GF-D8 (cell line): ENCODE data around the gene HORMAD2.

ENCODE experiments used
- DNase-seq: peaks from one replicate; lab custom pipeline; 2025; lab: John Stamatoyannopoulos, UW

The HORMAD2 gene

DNA sequence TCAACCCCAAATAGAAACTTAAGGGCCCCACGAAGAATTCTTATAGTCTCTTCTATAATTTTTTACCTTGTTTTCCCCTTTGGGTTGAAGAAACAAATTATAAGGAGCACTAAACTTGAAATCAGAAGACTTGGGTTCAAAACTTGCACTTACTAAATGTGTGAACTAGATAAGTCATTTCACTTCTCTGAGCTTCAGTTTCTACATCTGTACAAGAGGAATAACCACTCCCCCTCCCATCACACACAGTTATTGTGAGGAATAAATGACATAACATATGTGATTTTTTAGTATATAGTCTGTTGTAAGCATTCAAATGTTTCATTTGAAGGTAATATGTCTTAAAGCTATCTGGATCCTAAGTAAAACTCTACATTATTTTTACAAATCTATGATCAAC lies 87.5 kb downstream of the HORMAD2 start:
- DNase-seq = no peak

DNA sequence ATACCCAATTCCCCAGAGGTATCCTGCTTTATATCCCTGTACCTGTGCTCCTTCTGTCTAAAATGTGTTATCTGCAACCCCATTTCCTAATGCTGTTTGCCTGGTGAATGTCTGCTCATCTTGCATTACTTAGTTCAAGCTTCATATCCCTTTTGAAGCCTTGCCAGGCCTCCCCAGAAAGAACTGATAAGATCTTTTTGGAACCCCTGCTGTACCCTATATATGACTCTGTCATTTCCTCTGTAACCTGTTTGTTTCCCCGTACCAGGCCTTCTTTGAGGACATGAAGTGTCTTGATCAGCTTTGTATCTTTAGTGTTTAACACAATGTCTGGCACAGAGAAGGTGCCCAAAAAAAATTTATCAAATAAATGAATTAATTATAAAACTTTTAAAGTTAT lies 88.7 kb downstream of the HORMAD2 start:
- DNase-seq = peak; percentile 47

DNA sequence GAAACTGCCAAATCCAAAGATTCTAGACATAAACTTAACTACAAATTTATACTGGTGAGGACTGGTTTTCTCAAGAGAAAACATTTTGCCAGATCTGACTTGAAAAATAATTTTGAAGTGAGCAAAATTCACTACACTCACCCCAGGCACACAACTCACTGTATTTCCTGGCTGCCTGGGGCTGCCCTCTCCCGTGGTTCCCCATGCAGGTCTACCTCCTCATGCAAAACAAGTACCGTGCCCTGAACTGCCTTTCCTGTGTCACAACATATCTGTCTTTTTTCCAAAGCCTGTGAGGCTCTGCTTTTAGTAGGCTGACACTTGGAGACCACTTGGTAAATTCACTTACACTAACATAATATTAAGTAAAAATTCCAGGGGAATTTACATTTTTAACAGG lies 89.9 kb downstream of the HORMAD2 start:
- DNase-seq = no peak

DNA sequence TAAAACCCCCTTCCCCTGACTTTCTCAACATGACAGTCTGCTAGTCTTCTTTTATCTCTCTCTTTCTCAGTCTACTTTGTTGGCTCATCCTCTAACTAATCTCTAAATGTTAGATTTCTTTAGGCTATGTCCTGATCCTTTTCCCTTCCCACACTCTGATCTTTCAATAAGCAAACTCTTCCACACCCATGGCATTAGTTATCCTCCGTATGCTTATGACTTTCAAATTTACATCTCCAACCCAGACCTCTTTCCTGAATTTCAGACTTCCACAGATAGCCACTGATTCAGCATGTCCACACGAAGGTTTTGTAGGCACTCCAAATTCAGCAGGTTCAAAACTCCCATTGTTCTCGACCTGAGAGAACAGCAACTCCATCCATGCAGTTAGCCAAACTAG lies 90.7 kb downstream of the HORMAD2 start:
- no peak for DNase-seq

DNA sequence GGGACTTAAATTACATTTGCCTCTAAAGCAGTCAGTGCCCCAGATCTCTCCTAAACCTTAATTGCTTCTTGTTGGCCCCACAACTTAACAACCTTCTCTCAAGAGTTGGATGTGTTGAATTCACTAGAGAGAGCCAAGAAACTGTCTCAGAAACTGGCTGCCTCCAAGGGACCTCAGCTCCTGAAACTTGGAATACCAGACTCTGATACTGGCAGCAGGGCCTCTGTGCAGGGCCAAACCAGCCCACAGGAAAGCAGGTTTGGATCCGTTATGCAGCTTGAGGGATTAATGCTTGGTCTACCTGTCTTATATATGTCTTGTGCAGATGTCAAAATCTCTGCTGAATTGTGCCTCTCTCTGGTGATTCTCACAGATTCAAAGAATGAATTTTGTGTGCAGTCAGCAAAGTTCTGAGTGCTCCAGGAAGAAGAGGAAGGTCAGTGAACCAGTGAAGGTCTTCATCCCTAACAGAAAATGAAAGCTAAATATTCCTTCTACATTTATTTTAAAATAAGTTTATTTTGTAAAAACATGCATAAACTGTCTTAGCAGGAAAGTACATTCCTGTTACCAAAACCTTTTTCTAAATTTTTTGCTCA lies 95.5 kb downstream of the HORMAD2 start:
- DNase-seq = no peak

DNA sequence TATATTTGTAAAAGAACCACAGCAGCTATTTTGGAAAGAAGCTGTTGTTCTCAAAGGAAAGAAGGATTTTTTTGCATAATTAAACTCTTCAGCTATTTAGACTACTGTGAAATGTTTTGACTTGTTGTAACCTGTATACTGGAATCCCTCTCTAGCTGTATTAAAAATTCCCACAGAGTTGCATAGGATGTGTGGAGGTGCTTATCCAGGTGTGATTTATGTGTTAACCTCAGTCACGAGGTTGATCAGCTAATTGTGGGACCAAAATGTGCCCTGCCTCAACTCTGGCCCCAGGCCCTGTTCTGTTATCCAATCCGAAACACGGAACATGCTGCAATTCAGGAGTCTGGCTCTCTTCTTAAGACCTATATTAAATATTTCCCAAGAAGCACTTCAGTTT lies 96.2 kb downstream of the HORMAD2 start:
- no peak for DNase-seq

DNA sequence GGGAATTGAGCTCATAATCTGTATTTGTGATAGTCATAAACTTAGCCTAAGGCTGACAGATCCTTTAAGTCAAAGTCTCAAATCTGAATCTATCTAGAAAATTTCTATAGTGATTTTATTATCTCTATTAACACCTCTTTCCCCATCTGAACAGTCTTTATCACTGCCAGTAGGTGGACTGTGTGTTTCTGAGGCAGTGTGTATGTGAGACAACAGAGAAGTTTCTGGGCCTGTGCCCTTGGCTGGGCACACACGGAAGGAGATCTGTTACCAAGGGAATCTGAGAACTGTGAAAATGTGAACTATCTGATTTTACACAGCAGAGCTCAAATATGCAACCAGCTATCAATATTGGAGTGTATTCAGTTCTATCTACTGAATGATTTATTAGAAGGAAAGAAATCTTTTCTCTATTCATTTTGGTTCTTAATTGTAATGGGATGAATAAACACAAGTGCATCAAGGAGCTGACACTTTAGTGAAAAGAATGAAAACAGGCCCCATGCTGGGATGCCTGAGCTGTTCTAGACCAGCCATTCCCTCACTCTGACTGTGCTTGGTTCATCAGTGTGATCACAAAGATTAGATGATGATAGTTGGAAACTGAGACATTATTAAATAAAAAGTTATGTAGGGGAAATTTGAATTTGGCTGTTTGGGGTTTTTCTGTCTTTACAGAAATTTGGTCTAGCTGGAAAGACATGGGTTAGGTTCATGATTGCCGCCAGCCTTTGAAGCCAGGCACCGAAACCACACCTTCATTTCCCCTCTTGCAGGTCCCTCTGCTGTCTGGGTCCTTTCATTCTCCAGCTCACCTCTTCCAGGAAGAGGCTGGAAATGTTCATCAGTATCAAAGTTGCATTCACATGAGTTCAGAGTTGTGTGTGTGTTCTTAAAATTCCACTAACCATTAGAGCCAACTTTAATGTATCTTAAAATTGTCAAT lies 98.2 kb downstream of the HORMAD2 start:
- no peak for DNase-seq

DNA sequence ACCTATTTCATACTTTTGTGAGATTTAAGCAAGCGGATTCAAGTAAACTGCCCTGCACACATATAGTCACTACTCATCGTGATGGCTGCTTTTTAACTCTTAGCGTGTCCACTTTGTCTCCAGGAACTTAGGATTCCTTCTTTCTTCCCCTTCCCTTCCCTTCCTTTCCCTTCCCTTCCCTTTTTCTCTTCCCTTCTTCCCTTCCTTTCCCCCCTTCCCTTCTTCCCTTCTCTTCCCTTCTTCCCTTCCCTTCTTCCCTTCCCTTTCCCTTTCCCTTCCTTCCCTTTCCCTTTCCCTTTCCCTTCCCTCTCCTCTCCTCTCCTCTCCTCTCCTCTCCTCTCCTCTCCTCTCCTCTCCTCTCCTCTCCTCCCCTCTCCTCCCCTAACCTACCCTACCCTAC lies 100.4 kb downstream of the HORMAD2 start:
- DNase-seq = no peak

DNA sequence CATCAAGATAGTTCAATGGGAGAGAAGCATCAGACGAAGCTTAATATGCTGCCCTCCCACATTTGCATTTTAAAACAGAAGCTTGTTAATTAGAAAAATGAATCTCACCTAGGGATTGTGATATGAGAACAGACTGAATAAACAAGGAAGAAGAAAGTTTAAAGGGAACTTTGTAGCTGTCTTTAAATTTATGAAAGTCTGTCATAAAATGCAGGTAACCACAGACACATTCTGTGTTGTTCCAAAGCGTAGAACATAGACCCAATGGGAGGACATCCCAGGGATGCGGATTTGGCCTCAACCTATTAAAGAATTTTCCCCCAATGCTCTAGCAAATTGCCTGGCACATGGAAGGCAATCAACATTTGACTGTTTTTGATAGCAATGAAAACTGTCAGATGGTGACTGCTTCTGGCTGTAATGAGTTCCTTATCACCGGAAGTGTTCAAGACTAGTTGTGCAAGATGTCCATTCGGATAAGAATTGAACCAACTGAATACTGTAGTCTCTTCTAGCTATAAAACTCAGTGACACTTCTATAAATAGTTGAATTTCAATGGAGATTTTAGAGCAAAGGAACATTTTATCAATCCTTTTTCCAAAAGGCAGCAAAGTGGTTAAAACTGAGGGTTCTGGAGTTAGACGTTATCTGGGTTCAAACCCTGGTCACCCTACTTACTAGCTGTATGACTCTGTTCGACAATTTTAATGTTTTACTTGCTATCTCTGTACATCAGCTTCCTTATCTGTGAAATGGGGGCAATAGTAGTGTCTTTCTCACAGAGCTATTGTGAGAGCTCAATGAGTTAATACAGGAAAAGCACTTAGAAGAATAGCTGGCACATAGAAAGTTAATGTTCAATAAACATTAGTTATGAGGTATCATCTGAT lies 101.4 kb downstream of the HORMAD2 start:
- peak; percentile 92 for DNase-seq

DNA sequence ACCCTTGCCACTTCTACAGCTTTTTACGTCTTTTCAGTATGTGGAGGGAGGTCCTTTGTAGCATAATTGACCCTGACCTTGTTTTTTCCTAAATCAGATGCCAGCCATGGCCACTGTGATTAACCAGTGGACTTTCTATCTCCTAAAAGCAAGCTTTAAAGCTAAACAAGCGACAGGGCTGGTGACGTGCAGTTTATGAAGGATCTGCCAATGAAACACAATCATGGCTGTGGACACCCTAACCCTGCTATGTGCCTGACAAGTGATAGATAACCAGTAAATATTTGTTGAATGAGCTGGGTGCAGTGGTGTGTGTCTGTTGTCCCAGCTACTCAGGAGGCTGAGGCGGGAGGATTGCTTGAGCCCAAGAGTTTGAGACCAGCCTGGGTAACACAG lies 102.1 kb downstream of the HORMAD2 start:
- DNase-seq = no peak

DNA sequence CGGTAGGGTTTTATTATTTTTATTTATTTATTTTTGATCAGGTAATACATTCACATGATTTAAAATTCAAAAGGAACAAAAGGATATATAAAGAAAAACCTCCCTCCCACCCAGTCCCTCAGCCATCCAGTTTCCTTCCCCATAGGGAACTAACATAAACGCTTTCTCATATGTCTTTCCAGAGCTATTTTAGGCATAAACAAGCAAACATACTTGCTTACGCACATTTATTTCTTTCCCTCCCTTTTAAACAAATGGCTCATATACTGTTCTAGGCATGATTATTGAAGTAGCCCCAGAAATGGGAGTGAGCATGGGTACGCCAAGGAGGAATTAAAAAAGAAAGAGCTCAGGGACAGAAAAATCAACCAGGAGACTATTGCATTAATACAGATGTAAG lies 102.6 kb downstream of the HORMAD2 start:
- DNase-seq = no peak

DNA sequence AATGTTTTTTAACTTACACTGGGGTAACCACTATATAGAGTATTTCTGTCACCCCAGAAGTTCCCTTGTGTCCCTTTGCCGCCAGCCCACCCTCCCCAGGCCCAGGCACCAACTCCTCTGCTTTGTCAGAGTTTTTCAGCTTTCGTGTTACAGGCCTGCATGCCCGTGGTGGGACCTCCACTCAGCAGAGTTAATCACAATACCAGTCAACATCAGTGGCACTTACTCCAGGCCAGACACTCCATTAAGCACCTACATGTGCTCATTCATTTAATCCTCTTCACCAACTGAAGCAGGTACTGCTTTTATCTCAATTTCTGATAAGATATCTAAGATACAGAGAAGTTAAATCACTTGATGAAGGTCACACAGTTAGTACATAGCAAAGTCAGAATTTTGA lies 103.0 kb downstream of the HORMAD2 start:
- DNase-seq = no peak

DNA sequence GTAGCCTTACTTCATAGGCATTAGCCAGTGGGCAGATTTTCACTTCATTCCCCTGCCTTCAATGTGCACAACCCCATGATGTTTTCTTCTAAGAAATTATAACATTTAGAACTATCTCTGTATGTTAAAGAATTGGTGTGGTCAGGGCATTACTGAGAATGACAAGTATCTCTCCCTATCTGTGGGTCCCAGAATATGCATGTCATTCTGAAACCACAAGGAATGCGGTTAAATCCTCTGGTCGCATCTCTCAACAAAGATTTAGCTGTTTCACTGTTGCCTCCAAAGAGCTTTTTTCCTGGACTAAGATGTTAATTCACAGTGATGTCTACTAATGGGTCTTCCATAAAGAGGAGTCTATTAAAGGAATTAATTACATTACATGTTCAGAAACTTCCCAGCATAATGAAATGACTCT lies 103.6 kb downstream of the HORMAD2 start:
- DNase-seq = peak; percentile 78

DNA sequence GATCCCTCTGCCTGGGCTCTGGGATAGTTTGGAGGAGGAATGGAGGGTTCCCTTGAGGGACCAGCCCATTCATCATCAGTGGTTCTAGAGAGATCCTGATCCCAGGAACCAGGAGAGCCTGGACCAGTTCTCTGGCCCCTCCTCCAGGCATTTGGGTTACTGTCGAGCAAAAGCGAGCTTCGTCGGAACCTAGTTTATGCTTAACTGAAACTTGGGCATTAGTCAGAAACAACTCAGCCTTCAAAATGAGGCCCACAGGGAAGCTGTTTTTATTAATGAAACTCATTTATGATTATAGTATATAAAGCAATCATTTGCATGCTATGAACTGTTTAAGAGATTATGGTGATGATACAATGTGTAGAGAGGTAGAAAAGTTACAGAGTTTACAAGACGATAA lies 104.9 kb downstream of the HORMAD2 start:
- DNase-seq = no peak

DNA sequence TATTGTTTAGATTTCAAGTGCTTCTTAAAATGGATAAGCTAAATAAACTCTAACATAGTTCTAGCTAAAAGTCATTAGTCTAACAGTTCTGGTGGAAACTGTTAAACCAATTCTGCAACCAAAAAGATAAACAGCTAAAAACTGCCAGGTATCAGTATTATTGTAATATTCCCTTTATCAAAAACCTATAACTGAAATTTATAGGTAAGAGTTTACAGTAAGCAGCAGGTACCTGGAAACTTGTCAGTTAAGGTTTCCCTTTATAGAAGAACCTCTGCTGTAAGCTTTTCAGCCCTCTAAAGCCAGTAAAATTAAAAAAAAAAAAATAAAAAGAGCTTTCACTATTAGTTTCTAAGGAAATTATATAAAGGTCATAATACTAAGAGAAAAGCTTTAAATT lies 105.3 kb downstream of the HORMAD2 start:
- no peak for DNase-seq

DNA sequence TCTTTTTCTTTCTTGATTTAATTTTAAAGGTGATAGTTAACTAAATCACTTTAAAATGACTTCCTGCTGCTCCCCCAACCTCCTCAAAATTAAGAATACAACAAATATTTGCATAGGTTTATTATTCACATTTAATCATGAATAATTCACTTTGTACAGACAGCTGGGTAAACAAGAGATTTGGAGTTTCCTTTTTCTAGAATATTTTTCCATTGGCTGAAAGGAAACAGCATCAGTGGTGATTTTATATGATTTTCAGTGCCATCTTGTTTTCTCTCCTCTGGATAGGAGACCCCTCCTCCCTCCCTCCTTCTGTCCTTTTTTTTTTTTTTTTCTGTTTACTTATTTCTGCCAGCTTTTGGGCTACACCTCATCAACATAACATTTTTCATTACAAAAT lies 105.8 kb downstream of the HORMAD2 start:
- DNase-seq = no peak

DNA sequence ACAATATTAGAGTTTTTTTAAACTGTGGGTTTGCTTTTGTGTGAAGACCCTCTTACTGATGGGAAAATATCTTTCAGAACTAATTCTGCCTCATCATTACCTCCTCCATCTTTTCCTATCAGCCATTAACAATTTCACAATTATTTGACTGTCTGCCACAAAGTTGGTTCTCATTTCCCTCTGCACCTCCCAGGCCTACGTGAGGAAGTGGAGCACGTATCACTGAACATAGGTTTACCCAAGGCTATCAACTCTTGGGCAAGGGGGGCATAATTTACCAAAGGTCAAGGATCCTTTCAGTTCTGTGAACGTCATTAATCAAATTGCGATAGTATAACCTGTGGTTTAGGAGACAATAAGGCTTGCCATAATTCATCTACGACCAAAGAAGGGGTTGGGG lies 106.2 kb downstream of the HORMAD2 start:
- no peak for DNase-seq

DNA sequence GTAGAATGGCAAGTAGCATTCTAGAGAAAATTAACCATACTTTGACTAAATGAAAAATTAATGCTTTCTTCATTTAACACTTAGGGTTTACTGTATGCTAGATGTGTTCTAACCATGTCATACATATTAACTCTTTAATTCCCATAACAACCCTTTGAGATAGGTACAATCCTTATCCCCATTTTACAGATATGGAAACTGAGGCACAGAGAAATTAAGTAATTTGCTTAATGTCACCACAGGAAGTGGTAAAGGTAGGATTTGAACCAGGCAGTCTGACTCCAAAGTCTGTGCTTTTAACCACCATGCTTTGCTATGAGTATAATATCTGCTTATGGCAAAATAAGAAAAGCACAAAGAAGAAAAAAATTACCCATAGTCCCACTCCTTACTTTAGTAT lies 106.8 kb downstream of the HORMAD2 start:
- DNase-seq = no peak

DNA sequence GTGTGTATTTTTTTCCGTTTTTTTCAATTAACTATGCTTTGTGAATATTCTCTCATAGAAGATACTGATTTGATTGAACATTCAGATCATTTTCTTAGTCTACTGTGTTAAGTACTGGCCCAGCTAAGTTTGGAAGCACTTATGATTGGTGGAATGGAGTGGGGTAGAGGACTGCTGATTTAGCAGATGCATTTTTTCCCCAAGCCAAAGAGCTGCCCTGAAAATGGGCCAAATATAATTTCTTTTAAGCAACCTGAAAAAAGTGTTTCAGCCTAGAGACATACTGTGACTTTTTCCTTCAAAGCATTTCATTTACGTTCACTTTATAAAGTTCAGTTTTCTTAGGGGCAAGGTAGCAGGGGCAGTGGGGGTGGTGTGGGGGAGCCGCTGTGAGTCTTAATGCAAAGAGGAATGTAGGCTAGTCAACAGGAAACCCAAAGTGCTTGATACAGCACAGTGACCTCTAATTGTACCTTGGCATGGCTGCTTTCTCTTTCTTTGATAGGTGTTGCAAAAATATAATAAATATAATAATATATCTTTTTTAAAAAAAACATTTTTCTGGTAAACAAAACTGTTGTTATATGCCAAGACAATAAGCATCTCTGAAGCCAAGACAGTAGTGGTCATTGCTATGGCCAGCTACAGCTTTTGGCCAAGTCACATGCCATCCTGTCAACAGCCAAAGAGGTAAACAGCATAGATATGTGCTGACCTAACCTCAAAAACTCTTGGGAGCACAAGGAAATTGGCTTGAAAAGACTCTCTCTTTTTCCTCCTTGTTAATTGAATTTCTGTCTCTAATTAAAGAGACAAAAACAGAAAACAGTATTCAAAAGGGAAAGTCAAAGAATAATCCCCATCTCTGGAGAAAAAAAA lies 107.5 kb downstream of the HORMAD2 start:
- DNase-seq = no peak

DNA sequence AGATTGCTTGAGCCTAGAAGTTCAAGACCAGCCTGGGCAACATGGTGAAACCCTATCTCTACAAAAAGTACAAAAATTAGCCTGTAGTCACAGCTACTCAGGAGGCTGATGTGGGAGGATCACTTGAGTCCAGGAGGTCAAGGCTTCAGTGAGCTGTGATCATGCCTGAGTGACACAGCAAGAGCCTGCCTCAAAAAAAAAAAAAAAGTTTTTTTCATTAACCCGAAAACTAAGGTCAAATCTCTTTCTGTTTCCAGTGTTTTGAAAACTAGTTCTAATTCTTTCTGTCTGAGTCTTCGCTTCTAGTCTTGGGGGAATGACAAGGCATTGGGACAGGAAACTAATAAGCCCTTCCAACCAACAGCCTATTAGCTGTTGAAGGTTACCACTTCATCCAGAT lies 108.6 kb downstream of the HORMAD2 start:
- no peak for DNase-seq

DNA sequence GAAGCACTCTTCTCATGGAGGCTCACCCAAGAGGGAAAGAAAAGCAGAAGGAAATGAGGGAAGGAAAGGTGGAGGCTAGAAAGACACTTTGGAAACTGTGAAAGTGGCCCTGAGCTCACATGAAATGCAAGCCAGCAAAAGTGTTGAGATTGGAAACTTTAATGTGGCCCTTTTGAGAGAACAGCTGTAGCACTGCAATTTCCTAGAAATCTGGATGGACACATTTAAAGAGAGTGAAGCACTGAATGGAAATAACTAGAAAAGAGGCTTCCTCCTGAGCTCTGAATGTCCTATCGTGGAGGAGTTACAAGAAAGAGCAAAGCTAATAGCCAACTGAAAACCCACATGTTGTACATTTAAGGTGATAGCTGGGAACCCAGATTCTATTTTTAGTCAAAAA lies 110.3 kb downstream of the HORMAD2 start:
- DNase-seq = no peak
